Hepatocyte (in vitro differentiated cells): ENCODE measurements around the gene KRTAP17-1.

Experiments used
- EZH2 ChIP-seq: fragments of 200-600 bp; sonication (generic); IDR thresholded peaks from 2 replicates; pipeline ENCODE4 v1.6.1; 2016; ENCODE audit warnings: antibody characterized with exemption, mild to moderate bottlenecking, borderline replicate concordance
- EZH2phosphoT487 ChIP-seq: fragments of 200-600 bp; sonication (generic); IDR thresholded peaks from one replicate; pipeline ENCODE4 v1.6.1; 2018; ENCODE audit warnings: antibody characterized with exemption, mild to moderate bottlenecking, low read depth, moderate library complexity; ENCODE audit not compliant: unreplicated experiment, severe bottlenecking
- TF ChIP-seq, protein P1 (sequence below): fragments of 200-600 bp; sonication (generic); IDR thresholded peaks from 2 replicates; pipeline ENCODE4 v1.5.1; 2016; ENCODE audit warnings: antibody characterized with exemption, mild to moderate bottlenecking; ENCODE audit not compliant: poor library complexity

DNA sequence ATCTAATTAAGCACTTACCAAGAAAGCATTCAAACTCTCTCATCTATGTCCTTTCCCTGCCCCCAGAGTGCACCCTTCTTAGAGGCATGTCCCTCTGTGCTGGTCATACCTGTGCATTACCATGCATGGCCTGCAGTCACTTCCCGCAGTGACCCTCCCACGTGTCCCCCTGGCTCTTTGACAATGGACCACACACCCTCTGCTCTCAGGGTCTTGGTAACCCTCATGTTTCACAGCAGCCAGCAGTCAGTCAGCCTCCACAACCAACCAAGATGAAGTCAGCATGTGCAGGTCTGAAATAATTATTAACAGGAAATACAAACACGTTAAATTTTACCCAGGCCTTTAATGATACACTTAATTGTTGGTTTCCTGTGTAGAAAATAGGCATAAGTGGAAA lies 25.0 kb upstream of the KRTAP17-1 start:
- TF ChIP-seq EZH2phosphoT487 (no peak), EZH2 (no peak)
- TF ChIP-seq, protein P1, sequence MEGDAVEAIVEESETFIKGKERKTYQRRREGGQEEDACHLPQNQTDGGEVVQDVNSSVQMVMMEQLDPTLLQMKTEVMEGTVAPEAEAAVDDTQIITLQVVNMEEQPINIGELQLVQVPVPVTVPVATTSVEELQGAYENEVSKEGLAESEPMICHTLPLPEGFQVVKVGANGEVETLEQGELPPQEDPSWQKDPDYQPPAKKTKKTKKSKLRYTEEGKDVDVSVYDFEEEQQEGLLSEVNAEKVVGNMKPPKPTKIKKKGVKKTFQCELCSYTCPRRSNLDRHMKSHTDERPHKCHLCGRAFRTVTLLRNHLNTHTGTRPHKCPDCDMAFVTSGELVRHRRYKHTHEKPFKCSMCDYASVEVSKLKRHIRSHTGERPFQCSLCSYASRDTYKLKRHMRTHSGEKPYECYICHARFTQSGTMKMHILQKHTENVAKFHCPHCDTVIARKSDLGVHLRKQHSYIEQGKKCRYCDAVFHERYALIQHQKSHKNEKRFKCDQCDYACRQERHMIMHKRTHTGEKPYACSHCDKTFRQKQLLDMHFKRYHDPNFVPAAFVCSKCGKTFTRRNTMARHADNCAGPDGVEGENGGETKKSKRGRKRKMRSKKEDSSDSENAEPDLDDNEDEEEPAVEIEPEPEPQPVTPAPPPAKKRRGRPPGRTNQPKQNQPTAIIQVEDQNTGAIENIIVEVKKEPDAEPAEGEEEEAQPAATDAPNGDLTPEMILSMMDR, result no peak
